Adrenal gland (tissue), 12 donors: ENCODE data around the gene ZNF500. TPM values are rescaled to one million over a fixed set of nuclear protein-coding genes. Genes with fewer than 3 reads are reported as not detected.

ENCODE experiments used
- DNase-seq, 7 donors: peaks; one replicate each; pipeline ENCODE4 v3.0.0-alpha.2; 2019 to 2020
- H3K27ac ChIP-seq, 5 donors: fragments of 200-600 bp; sonication (generic) in 4 of 5; 1 replicate in 3 of 5; 2 replicates in 2 of 5; pipeline versions ENCODE4 v1.5.1 to v1.8.0; 2016 to 2020; ENCODE audit warnings: mild to moderate bottlenecking in 1 of 5
- H3K27me3 ChIP-seq: fragments of 200-600 bp; 2 replicates; pipeline ENCODE4 v1.8.0; 2021
- H3K36me3 ChIP-seq, 2 donors: fragments of 200-600 bp; replicated peaks in 1 of 2; 1 replicate in 1 of 2; 2 replicates in 1 of 2; pipeline versions ENCODE4 v1.5.1 to v1.8.0; 2018 to 2022
- H3K4me1 ChIP-seq, 2 donors: fragments of 200-600 bp; replicated peaks in 1 of 2; 1 replicate in 1 of 2; 2 replicates in 1 of 2; pipeline versions ENCODE4 v1.5.1 to v1.8.0; 2018 to 2021
- H3K4me3 ChIP-seq, 4 donors: fragments of 200-600 bp; sonication (generic) in 3 of 4; one replicate each; pipeline ENCODE4 v1.5.1; 2016 to 2018
- H3K9me3 ChIP-seq, 3 donors: fragments of 200-600 bp; sonication (generic) in 1 of 3; replicated peaks in 1 of 3; 1 replicate in 2 of 3; 2 replicates in 1 of 3; pipeline versions ENCODE4 v1.5.1 to v1.8.0; 2016 to 2021
- POLR2A ChIP-seq, 2 donors: fragments of 450-650 bp; IDR thresholded peaks; one replicate each; pipeline ENCODE4 v1.6.1; 2017; ENCODE audit warnings: antibody characterized with exemption in 2 of 2, mild to moderate bottlenecking in 2 of 2, moderate library complexity in 1 of 2
- WGBS, 4 donors: extraction: QIAGEN DNeasy Blood & Tissue Kit in 2 of 4; methylation state at CpG; one replicate each; pipeline versions ENCODE4 v1.1.5 to v1.1.7; 2013 to 2017; 5-methylcytosine and 5-hydroxymethylcytosine counted together
- intact Hi-C, 2 donors: fragments of 100-400 bp; cut with DNase I; formaldehyde crosslinking; loops; one replicate each; pipeline versions ENCODE4 v1.14.1 to v1.15.0; 2022 to 2023
- polyA plus RNA-seq, 3 donors: library from polyadenylated mRNA; stranded (reverse); fragments of 200-250 nt in 2 of 3; fragments of 350-450 nt in 1 of 3; fragmentation: Illumina TruSeq in 1 of 3; extraction: RNeasy Lipid Tissue Mini Kit (QIAGEN cat#74804) in 1 of 3; gene quantifications; one replicate each; pipeline ENCODE4 v1.2.3, GENCODE V29; 2013 to 2014
- total RNA-seq, 9 donors: library from RNA; depleted of rRNA in 4 of 9; stranded (reverse); fragments of >200 nt in 4 of 9; fragments of 120-200 nt in 1 of 9; fragmentation: NEBNext Ultra II Directional in 1 of 9; extraction: Animal tissue kit (Norgen Biotek cat#: 25700) in 1 of 9; gene quantifications; one replicate each; pipeline versions ENCODE4 v1.1.0 to v1.2.4, GENCODE V29; 2013 to 2023
- TF ChIP-seq, protein P1 (sequence below), 6 experiments: fragments of 450-650 bp in 4 of 6; fragments of 200-600 bp in 2 of 6; sonication (generic) in 1 of 6; IDR thresholded peaks; 1 replicate in 5 of 6; 2 replicates in 1 of 6; pipeline versions ENCODE4 v1.5.1 to v1.8.0; 2016 to 2021; ENCODE audit warnings: antibody characterized with exemption in 6 of 6, mild to moderate bottlenecking in 2 of 6, moderate library complexity in 1 of 6
- donor health status: healthy with polysubstance abuse.
- donor health status: Bipolar disorder and iron deficiency.
- donor health status: DM: yes; HTN: yes; CAD: no.
- donor health status: DM: no; HTN: no; CAD: no.
- donor health status: DM: no; HTN: no; CAD: no.
- donor health status: DM: yes; HTN: yes; CAD: no.

ZNF500 gene
- total and polyA plus RNA-seq, 12 donors, result 3.9 to 23.7 (median 11.4) TPM

GRCh38 chr16:4813251-4814003, 46.5 kb upstream of the ZNF500 start:
- Histone ChIP-seq H3K4me1 (no peaks in the 10 kb centered on the region), H3K27me3 (no peaks in the 10 kb centered on the region), H3K9me3 (no peaks in the 10 kb centered on the region), H3K36me3 (peaks cover 0 to 93% of the 10 kb centered on the region in 2 donors), H3K4me3 (no peak overlapping the region), H3K27ac (no peak overlapping the region)
- 91 to 98% (median 96%) methylated on average over 10 to 16 of the region's 16 CpGs for WGBS, 4 donors
- intact Hi-C loops, result no loop called here
- TF ChIP-seq, protein P1, sequence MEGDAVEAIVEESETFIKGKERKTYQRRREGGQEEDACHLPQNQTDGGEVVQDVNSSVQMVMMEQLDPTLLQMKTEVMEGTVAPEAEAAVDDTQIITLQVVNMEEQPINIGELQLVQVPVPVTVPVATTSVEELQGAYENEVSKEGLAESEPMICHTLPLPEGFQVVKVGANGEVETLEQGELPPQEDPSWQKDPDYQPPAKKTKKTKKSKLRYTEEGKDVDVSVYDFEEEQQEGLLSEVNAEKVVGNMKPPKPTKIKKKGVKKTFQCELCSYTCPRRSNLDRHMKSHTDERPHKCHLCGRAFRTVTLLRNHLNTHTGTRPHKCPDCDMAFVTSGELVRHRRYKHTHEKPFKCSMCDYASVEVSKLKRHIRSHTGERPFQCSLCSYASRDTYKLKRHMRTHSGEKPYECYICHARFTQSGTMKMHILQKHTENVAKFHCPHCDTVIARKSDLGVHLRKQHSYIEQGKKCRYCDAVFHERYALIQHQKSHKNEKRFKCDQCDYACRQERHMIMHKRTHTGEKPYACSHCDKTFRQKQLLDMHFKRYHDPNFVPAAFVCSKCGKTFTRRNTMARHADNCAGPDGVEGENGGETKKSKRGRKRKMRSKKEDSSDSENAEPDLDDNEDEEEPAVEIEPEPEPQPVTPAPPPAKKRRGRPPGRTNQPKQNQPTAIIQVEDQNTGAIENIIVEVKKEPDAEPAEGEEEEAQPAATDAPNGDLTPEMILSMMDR (IDR thresholded peaks at IDR 0.05), result no peak
- no peak for TF ChIP-seq POLR2A (IDR thresholded peaks at IDR 0.05)
- no peak for DNase-seq

DNA sequence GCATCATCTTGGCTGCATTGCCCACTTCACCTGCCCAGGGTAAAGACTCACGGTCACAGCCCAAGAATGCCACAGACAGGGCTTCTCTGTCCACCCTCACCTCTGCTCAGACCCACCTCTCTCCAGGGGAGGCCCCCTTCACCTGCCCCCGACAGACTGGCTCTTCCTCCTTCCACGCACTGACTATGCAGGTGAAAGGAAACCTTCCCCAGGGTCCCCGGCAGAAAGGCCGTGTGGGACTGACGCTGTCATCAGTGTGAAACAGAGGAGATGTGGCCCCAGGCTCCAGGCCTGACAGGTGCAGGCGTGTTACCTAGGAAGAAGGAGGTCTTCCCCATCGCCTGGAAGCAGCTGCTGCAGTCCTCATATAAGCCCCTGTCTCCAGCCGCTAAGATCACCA, 44.8 kb upstream of the ZNF500 start:
- intact Hi-C loops, result no loop called here

GRCh38 chr16:4811242-4811641, 44.3 kb upstream of the ZNF500 start:
- no peak for DNase-seq
- TF ChIP-seq, protein P1 (IDR thresholded peaks at IDR 0.05), result no peak
- TF ChIP-seq POLR2A (IDR thresholded peaks at IDR 0.05), result no peak
- no peaks in the 10 kb centered on the region for H3K27me3 ChIP-seq
- H3K36me3 ChIP-seq, result peaks cover 0 to 92% of the 10 kb centered on the region in 2 donors
- intact Hi-C loops, result no loop called here
- H3K4me3 ChIP-seq, result no peak overlapping the region
- H3K9me3 ChIP-seq, result no peaks in the 10 kb centered on the region
- WGBS, 4 donors, result 93 to 96% (median 95%) methylated on average over 3 of the region's 3 CpGs
- H3K27ac ChIP-seq, result no peak overlapping the region
- no peaks in the 10 kb centered on the region for H3K4me1 ChIP-seq

More for the DNA sequence above, 44.8 kb upstream of the ZNF500 start:
- 85 to 92% (median 90%) methylated on average over 7 to 9 of the region's 9 CpGs for WGBS, 4 donors
- Histone ChIP-seq H3K4me3 (no peak overlapping the region), H3K36me3 (peaks cover 0 to 94% of the 10 kb centered on the region in 2 donors), H3K27me3 (no peaks in the 10 kb centered on the region), H3K27ac (no peak overlapping the region), H3K9me3 (no peaks in the 10 kb centered on the region), H3K4me1 (no peaks in the 10 kb centered on the region)
- DNase-seq, result no peak
- TF ChIP-seq, protein P1 (IDR thresholded peaks at IDR 0.05), result no peak
- no peak for TF ChIP-seq POLR2A (IDR thresholded peaks at IDR 0.05)

- intact Hi-C loops, result no loop called here
- no peak overlapping the region for H3K4me3 ChIP-seq
- no peak for TF ChIP-seq POLR2A (IDR thresholded peaks at IDR 0.05)
- TF ChIP-seq, protein P1 (IDR thresholded peaks at IDR 0.05), result no peak
- peaks cover 14 to 30% of the 10 kb centered on the region in 2 donors for H3K4me1 ChIP-seq
- no peaks in the 10 kb centered on the region for H3K9me3 ChIP-seq
- no peak for DNase-seq
- H3K36me3 ChIP-seq, result peaks cover 0 to 52% of the 10 kb centered on the region in 2 donors
- WGBS, 4 donors, result 92 to 99% (median 95%) methylated on average over 6 of the region's 6 CpGs
- no peaks in the 10 kb centered on the region for H3K27me3 ChIP-seq
- no peak overlapping the region for H3K27ac ChIP-seq
These were observed 39.3 kb upstream of the ZNF500 start for GRCh38 chr16:4806280-4806679.
